Putamen (tissue), 1 donor: ENCODE data around the gene CCDC192.
"Not testable (repeated sequence)": the region's sequence is repeated elsewhere in the genome, so short reads cannot be mapped to it uniquely, and the experiment has no call there.

Experiments used
- DNase-seq: peaks from one replicate; pipeline ENCODE4 v3.0.0-alpha.2; 2016; ENCODE audit warnings: low spot score

Gene CCDC192

DNA sequence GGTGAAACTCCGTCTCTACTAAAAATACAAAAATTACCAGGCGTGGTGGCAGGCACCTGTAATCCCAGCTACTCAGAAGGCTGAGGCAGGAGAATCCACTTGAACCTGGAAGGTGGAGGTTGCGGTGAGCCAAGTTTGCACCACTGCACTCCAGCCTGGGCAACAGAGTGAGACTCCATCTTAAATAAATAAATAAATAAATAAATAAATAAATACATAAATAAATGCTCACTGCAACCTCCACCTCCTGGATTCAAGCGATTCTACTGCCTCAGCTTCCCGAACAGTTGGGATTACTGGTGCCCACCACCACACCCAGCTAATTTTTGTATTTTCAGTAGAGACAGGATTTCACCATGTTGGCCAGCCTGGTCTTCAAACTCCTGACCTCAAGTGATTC lies 144.4 kb downstream of the CCDC192 start:
- not testable (repeated sequence) for DNase-seq

DNA sequence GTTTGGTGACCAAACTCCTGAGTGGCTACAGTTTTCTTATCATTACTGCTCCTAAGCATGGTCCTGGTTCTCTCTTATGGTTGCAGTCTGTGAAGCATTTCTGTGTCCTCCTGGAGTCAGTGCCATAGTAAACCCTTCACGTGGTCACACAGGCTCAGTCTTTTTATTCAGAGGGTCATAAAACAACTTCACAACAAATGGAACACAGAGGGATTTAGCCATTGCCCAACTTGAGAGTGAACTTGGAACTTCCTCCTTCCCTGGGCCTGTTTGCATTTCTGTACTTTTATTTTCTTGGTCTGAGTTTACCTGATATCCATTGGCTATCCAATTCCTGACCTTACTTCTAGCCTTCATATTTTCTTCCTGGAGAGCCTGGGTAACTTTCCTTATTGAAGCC lies 144.9 kb downstream of the CCDC192 start:
- no peak for DNase-seq

DNA sequence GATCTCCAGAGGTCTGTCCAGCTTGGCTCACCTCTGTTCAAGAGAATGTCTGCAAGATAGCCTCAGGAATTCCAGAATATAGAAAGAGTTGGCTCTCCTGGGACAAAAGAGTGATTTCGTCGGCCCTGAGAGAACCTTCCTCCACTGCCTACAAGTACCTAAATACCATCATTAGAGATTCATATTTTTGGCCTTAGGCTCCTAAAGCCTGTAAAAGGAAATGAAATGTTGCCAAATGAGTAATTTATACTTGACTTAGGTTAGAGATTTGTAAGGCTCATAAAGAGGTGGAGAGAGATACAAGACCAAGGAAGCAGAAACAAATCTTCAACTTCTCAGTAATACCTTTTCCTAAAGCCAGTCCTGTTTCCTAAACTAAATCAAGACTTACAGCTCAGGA lies 146.2 kb downstream of the CCDC192 start:
- no peak for DNase-seq

DNA sequence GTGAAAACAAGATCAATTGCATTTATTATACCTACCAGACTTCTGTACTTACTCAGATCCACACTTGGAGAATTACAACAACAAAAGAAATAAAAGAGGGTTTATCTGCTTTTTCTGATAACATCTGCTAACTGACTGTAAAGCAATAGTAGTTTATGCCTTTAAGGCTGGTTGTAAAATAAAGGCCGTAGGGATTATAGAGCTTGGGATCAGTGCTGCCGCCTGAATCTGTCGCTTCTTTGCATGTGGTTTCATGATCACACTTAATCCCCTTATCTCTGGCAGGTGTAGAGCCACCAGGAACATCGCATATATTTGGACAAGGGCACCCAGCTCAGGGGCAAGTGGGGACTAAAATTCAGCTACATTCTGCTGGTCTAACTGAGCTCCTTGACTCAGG lies 146.7 kb downstream of the CCDC192 start:
- DNase-seq = no peak

DNA sequence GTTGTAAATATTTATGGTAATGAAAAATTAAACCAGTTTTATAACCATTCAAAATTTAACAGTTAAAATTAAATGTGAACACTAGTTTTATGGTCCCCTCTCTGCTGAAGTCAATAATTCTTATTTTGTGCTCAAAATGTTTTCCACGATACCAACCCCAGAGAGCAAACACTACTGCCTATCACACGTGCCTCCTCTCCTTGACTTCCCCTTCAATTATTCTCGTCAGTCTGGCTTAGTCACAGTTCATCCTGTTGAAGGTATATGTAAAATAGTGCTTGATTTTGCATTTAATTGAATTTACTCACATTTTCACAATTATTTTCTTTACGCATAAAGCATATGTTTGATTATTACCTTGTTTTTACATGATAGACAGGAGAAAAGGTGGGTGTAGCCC lies 148.8 kb downstream of the CCDC192 start:
- no peak for DNase-seq

DNA sequence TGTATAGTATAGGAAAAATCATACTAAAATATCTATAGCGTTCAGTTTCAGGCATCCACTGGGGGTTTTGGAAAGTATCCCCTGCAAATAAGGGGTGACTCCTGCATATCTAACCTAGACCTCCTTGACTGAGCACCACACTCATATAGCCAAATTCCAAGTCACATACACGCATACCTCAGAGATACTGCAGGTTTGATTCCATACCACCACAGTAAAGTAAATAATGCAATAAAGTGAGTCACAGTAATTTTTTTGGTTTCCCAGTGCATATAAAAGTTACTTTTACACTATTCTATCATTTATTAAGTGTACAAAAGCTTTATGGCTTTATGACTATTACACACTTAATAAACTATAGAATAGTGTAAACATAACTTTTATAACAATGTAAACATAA lies 151.3 kb downstream of the CCDC192 start:
- no peak for DNase-seq

DNA sequence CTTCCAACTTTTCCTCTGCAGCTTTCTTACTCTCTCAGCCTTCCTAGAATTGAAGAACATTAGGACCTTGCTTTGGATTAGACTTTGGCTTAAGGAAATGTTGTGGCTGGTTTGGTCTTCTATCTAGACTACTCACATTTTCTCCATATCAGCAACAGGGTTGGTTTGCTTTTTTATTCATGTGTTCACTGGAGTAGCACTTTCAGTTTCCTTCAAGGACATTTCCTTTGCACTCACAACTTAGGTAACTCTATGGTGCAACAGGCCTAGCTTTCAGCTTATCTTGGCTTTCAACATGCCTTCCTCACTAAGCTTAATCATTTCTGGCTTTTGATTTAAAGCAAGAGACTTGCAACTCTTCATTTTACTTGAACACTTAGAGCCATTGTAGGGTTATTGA lies 153.1 kb downstream of the CCDC192 start:
- DNase-seq = no peak

DNA sequence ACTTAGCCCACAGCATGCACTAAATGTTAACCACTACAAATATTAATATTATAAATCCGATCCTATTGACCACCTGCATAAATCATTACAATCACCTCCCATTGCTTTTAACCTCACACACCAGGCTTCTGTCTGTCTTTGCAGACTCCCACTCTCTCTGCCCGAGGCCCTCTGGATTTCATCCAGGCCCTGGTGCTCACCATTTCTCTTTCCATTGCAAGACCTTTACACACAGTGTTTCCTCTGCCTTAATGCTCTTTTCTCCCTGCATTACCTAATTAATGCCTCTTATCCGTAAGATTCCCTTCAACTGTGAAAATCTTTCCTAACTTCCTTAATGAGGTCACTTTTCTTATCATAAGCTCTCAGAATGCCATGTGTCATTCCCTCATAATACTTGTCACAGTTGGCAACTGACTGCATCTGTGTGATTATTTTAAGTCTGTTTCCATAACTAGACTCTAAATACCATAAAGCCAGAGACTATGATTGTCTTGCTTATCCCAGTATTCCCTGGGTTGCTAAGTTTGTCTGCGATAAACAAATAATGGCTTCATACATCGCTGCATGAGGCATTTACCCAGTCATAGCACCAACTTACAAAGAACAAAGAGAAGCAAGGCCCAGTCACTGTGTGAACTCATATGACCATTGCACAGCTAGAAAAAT lies 155.1 kb downstream of the CCDC192 start:
- DNase-seq = no peak

DNA sequence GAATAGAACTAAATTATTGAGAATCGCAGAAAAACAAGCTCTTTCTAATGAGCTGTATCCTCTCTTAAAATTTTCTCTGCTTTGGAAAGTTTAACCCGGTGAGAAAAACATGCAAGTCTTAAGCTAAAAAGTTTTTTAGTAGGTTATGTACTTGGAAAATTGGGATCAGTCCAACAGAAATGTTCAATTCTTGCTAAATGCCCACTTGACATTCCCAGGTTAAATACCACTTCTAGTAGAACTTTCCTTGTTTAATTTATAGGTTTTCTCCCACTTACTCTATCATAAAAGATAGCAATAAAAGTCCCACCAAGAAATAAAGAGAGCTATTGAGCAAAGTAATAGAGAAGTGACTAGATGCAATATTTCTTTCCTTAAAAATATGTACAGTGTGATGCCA lies 157.1 kb downstream of the CCDC192 start:
- no peak for DNase-seq

DNA sequence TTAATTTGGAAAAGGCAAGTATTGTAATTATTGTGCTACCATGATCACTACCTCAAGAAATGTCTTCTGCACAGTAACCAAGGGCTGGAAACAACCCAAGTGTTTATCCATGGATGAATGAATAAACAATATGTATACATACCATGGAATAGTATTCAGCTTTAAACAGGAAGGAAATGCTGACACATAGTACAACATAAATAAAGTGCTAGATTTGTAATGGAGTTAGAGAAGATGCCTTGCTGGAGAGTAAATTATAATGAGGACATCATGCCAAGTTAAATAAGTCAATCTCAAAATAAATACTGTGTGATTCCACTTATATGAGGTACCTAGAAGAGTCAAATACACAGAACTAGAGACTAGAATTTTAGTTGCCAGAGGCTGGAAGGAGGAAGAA lies 160.0 kb downstream of the CCDC192 start:
- DNase-seq = no peak

DNA sequence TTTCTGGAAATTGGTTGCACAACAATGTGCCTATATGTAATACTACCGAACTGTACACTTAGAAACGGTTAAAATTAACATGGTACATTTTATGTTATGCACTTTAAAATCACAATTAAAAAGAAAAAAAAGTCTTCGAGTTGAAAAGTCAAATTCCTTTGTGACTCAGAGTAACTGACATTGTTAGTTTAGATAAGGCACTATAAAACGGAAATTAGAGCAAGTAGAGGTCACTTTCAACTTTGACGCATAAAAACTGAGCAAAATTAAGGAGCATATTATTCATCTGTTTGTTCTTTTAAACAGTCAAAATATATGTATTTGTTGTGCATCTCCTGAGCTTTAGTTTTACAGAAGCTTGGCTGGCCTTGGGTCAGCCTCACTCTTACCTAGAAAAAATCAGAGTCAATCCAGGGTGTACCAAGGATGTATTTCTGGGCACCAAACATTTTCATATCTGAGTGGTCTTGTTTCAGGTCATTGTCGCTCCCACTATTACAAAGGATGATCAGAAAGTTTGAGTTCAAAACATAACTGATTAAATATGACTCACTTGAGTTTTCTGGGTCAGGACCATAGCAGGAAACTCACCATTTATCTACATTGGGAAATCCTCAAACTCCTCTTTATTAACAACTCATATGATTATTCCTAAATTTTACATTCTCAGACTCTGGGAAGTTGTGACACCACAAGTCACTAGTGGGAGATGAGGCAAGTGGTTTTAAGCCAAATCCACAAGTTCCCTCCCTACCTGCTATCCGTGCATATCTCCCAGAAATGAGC lies 160.6 kb downstream of the CCDC192 start:
- no peak for DNase-seq

DNA sequence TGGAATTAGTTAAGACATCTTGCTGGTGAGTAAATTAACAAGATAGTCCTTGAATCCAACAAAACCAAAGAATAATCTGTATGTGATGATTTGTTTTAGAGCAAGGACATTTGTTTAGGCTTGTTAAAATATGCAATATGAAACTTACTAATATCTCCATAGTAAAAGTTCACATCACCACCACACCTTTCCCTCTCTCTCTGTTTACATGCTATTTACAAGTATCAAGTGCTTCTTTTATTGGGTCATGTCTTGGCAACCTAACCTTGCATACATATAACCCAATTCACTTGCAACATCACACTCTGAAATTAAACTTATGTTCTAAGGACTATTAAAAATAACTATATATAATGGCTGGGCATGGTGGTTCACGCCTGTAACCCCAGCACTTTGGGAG lies 161.3 kb downstream of the CCDC192 start:
- no peak for DNase-seq

DNA sequence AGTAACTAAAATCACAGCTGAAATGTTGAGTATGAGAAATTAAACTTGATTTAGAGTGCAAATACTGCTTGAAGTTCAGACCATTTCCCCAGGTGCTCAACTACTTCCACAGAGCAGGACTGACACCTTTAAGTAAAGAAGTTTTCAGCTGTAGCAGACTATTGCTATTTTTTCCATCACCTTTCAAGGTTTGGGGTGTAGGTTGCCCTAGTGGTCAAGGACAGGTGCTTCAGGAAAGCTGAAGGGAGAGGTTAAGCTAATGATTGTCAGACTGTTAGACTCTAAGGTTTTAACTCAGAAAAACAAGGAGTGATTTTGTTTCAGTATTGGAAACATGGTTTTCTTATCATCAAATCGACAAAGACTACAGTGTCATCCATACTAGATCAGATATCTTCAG lies 162.1 kb downstream of the CCDC192 start:
- DNase-seq = no peak

DNA sequence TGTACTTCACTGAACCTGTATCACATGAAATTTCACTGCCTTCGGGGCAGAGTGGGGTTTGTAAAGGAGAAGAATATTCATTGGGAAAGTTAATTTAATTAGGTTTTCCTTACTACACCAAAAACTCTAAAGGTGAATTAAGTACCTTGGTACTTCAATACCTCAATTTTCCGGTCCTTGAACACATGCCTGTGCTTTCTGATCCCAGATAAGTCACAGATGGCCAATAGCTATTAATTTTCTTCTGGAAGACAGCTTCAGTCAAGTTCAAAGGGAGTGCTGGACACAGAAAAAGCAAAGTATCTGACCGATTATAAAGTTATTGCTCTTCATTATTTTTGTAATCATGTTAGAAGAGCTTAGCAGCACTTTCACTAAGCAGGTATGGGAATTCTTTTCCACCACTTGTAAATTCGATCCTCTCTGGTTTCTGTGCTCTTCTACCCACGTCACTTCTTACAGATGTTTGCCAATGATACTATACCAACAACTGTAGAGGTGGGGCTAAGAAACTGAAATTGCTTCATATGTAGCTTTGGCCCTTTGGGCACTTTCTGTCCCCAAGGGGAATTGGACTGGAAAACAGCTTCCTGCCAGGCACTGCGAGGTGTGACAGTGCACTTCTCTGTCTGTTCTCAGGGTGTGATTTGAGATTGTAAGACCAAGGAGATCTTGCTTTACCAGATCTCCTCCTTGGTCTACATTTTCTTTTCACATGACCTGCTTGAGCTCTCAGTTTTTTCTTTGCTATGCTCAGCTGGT lies 164.0 kb downstream of the CCDC192 start:
- no peak for DNase-seq

DNA sequence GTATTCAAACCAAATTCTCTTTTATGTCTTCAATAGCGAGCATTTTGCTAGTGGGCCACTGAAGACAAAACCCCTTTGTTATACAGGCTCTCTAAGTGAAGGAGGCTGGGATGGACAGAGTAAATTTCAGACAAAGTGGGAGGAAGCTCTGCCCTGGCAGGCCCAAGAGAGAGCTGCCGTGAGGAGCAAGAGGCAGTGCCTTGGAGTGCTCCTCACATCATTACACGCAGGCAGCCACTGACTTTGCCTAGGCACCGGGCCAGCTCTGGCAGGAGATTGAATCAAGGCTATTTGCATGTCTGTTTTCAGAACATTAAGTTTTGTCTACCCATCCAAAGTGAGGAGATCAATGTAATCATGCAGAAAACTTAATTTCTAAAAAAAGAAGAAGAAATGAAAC lies 167.7 kb downstream of the CCDC192 start:
- peak; percentile 27 for DNase-seq

DNA sequence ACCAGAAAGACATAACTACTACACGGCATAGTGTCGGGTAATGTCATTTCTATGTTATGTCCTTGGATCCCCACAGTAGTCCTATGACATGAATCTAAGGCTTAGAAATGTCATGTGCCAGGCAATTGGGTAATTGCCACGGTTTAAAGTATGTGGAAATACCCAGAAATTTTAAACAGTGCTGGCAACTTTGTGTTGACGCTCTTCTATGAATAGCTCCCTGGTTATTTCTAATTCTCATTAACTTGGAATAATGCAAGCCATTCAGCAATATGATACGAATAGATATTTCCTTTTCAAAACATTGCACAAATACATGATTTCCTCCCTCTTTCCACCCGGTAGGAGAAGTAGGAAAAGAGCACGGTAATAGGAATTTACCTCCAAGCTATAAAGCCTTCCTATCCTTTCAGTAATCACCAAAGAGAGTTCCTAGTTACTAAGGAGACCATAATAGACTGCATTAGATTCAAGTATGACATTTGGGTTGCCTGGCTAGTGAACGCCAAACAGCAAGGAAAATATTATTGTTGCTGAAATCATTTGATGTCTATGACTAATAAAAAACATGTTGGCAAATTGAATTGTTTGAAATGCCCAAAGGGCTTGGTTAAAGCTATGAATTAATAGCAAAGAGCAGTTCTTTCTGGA lies 168.4 kb downstream of the CCDC192 start:
- no peak for DNase-seq

DNA sequence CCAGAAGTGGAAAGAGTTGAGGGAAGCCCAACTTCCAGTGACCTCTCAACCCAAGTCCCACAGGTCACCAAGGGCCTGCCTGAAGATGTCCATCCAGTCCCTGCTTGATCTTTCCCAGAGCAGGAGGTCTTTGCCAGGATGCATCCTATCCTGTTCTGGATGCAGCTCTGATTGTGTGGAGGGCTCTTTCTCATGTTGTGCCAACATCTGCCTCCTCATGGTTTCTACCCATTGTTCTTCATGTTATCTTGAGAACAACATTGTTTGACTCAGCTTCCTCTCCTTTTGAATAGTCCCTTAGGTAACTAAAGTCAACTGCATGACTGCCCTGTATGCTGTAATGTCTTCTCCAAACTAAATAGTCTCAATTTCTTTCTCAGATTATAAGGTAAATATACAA lies 169.3 kb downstream of the CCDC192 start:
- no peak for DNase-seq

DNA sequence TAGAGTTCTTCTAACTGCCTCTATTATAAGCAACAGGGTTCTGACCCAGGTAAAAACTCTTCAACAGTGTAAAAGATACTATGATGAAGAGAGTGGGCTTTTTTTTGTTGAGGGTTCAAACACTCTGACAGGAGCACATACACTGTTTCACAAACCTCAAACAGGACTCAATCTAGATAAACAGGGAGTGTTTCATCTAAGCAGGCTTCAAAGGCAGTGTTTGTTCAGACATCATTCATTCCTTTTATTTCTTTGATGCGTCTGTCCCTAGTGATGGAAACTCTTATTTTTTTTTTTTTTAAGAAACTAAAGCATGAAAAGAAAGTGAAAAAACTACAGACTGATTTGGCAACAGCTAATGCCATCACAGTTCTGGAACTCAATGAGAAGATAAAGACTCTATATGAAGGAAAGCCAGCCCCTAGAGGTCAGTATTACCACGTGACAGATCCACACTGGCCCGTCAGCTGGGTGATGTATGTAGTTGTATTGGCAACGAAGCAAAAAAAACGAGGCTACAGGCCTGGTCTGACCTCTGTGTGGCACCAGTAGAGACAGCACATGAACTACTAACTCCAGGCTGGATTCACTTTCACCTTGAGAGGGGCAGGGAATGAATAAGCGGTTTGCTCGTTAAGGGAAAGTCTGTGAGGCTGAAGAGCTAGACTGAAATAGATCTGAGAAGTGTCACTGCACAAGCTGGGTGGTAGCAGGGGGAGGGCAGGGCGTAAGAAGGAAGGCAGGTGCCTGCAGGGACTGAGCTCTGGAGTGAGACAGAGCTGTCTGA lies 172.2 kb downstream of the CCDC192 start:
- peak; percentile 74 for DNase-seq

DNA sequence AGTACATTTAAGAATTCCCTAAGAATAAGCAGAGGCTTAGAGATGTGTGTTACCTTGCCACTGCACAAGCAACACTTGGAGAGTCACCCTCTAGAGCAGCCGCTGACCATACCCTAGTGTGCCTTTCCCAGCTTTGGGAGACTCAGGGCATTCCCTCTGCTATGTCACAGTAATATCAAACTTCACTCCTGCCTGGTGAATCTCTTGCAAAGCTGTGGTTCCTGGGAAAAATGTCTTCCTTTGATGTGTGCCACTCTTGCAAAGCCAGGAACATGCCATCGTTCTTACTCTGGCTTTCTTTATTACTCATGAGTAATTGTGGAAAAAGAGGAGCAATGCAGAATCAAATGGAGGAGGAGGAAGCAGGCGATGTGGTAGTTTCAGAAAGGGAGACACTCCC lies 173.2 kb downstream of the CCDC192 start:
- no peak for DNase-seq

DNA sequence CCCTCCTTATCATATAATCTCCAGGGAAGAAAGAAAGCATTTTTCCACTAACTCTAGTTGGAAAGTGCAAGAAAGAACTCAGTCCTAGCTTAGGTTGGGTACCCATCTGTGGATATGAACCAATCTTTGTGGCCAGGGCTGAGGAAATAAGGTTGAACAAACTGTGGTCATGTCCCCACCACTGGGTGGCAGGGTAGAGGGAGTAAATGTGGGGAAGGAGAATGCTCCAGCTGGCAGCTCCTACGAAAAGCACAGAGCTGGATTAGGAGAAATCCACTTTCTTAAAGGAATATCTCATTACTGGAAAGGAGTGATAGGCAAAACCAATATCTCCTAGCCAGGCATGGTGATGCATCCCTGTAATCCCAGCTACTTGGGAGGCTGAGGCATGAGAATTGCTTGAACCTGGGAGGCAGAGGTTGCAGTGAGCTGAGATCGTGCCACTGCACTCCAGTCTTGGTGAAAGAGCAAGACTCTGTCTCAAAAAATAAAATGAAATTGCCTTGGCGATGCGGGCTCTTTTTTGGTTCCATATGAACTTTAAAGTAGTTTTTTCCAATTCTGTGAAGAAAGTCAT lies 175.1 kb downstream of the CCDC192 start:
- peak; percentile 24 for DNase-seq

DNA sequence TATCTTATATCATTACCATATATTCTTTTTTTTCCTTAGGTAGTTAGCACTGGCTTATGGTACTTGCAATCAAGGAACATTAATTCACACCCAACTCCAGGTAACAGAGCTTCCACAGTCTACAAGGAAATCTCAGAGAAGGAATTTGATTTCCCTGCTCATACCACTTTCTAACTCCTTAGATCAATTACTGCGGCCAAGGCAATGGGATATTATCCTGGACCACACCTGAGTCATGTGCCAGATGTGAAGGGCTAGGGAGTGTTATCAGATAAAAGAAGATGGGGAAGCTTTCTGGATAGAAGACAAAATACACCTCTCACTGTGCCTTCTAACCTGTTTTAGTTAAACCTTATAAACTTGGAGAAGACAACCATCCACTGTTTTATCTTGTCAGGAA lies 181.2 kb downstream of the CCDC192 start:
- DNase-seq = no peak
